PC-3 (cell line): Measurements from ENCODE around the gene FAM83D. TPM values are rescaled to one million over a fixed set of nuclear protein-coding genes. Genes with fewer than 3 reads are reported as not detected.

Source experiments
- ATAC-seq: fragments of 200-7000 bp; cut with Tn5 transposase; 2 replicates; pipeline ENCODE4 v1.9.1; 2020; ENCODE audit warnings: mild to moderate bottlenecking, moderate library complexity
- BruUV-seq: library from RNA; stranded (reverse); fragments of 400-500 nt; replicated peaks from 2 replicates; lab custom pipeline; 2021; lab: Mats Ljungman, UMichigan
- CTCF ChIA-PET: fragments of 300-600 bp; sonication (Branson Sonifier 250); formaldehyde crosslinking; loops from one replicate; lab custom pipeline; 2022; ENCODE audit warnings: antibody characterized with exemption; lab: Charles Lee
- POLR2A ChIA-PET: fragments of 300-600 bp; sonication (Branson Sonifier 250); formaldehyde crosslinking; loops from one replicate; lab custom pipeline; 2022; ENCODE audit warnings: antibody characterized with exemption; ENCODE audit not compliant: unreplicated experiment; lab: Charles Lee
- DNase-seq: peaks from one replicate; pipeline ENCODE4 v3.0.0-alpha.2; 2015
- H2AFZ ChIP-seq: fragments of 300-600 bp; sonication (generic); 2 replicates; pipeline ENCODE4 v1.6.0; 2016; ENCODE audit warnings: antibody characterized with exemption, low read length
- H3F3A ChIP-seq: fragments of 300-600 bp; sonication (generic); one replicate; pipeline ENCODE4 v1.6.0; 2017; ENCODE audit warnings: antibody characterized with exemption, low read length, control low read depth, mild to moderate bottlenecking; ENCODE audit not compliant: unreplicated experiment
- H3K27ac ChIP-seq: fragments of 300-600 bp; sonication (generic); 2 replicates; pipeline ENCODE4 v1.5.1; 2016; ENCODE audit warnings: mild to moderate bottlenecking, low read length
- H3K27me3 ChIP-seq: fragments of 300-600 bp; sonication (generic); 2 replicates; pipeline ENCODE4 v1.6.1; 2016; ENCODE audit warnings: low read length, mixed read lengths
- H3K36me3 ChIP-seq: fragments of 300-600 bp; sonication (generic); 2 replicates; pipeline ENCODE4 v1.6.1; 2016; ENCODE audit warnings: low read depth, mixed run types, low read length, mixed read lengths
- H3K4me1 ChIP-seq: fragments of 300-600 bp; sonication (generic); 2 replicates; pipeline ENCODE4 v1.5.1; 2016; ENCODE audit warnings: low read length; ENCODE audit not compliant: insufficient read depth
- H3K4me2 ChIP-seq: fragments of 300-600 bp; sonication (generic); 2 replicates; pipeline ENCODE4 v1.6.0; 2016; ENCODE audit warnings: low read length
- H3K4me3 ChIP-seq: fragments of 300-600 bp; sonication (generic); 2 replicates; pipeline ENCODE4 v1.5.1; 2016; ENCODE audit warnings: mild to moderate bottlenecking, low read length, mixed read lengths
- H3K79me2 ChIP-seq: fragments of 300-600 bp; sonication (generic); 2 replicates; pipeline ENCODE4 v1.6.1; 2017; ENCODE audit warnings: low read length, mixed read lengths
- H3K9ac ChIP-seq: fragments of 300-600 bp; sonication (generic); 2 replicates; pipeline ENCODE4 v1.6.0; 2016; ENCODE audit warnings: mild to moderate bottlenecking, low read length
- H3K9me2 ChIP-seq: fragments of 300-600 bp; sonication (generic); replicated peaks from 2 replicates; pipeline ENCODE4 v1.6.1; 2016; ENCODE audit warnings: mixed run types, low read length, mixed read lengths
- H3K9me3 ChIP-seq: fragments of 300-600 bp; sonication (generic); 2 replicates; pipeline ENCODE4 v1.6.1; 2016; ENCODE audit warnings: low read length, mixed read lengths
- H4K20me1 ChIP-seq: fragments of 300-600 bp; sonication (generic); 2 replicates; pipeline ENCODE4 v1.6.1; 2016; ENCODE audit warnings: low read length, mixed read lengths
- CTCF ChIP-seq: fragments of 300-600 bp; sonication (generic); conservative IDR thresholded peaks from 2 replicates; pipeline ENCODE4 v1.5.1; 2017; ENCODE audit warnings: antibody characterized with exemption, low read depth, mild to moderate bottlenecking, low read length
- EZH2 ChIP-seq: fragments of 300-600 bp; sonication (generic); IDR thresholded peaks from one replicate; pipeline ENCODE4 v1.6.1; 2017; ENCODE audit warnings: antibody characterized with exemption, mild to moderate bottlenecking, low read length; ENCODE audit not compliant: unreplicated experiment
- EZH2phosphoT487 ChIP-seq: fragments of 300-600 bp; sonication (generic); IDR thresholded peaks from 2 replicates; pipeline ENCODE4 v1.6.1; 2018; ENCODE audit warnings: mild to moderate bottlenecking, antibody characterized with exemption, low read length, borderline replicate concordance
- intact Hi-C: fragments of 100-400 bp; cut with micrococcal nuclease; formaldehyde crosslinking; loops from 2 replicates; pipeline ENCODE4 v1.9.0; 2023
- total RNA-seq: library from RNA; depleted of rRNA; stranded (reverse); fragments of >200 nt; gene quantifications from 2 replicates; pipeline ENCODE4 v1.2.3, GENCODE V29; 2014

The FAM83D gene
- total RNA-seq, 1 experiment from 2014 or later, result 69.6 TPM

GRCh38 chr20:38950254-38950653, 24.0 kb downstream of the FAM83D start:
- ATAC-seq, result no peak
- DNase-seq, result no peak
- no TSS peak for BruUV-seq
- peaks cover 11% of the 10 kb centered on the region for H4K20me1 ChIP-seq
- H3K27me3 ChIP-seq, result no peaks in the 10 kb centered on the region
- H3K27ac ChIP-seq, result no peak overlapping the region
- H3F3A ChIP-seq, result no peaks in the 10 kb centered on the region
- no peaks in the 10 kb centered on the region for H3K9me3 ChIP-seq
- H3K4me2 ChIP-seq, result no peak overlapping the region
- POLR2A ChIA-PET, result no interaction called here
- intact Hi-C loops, result no loop called here
- H3K9me2 ChIP-seq, result no peaks in the 10 kb centered on the region
- CTCF ChIA-PET, result no interaction called here
- H3K36me3 ChIP-seq, result peaks cover 66% of the 10 kb centered on the region
- no peak overlapping the region for H3K4me3 ChIP-seq
- H3K4me1 ChIP-seq, result no peaks in the 10 kb centered on the region
- no peak for TF ChIP-seq CTCF
- TF ChIP-seq EZH2phosphoT487, result no peak
- TF ChIP-seq EZH2, result no peak
- no peak overlapping the region for H2AFZ ChIP-seq
- no peak overlapping the region for H3K9ac ChIP-seq
- H3K79me2 ChIP-seq, result peaks cover 25% of the 10 kb centered on the region

DNA sequence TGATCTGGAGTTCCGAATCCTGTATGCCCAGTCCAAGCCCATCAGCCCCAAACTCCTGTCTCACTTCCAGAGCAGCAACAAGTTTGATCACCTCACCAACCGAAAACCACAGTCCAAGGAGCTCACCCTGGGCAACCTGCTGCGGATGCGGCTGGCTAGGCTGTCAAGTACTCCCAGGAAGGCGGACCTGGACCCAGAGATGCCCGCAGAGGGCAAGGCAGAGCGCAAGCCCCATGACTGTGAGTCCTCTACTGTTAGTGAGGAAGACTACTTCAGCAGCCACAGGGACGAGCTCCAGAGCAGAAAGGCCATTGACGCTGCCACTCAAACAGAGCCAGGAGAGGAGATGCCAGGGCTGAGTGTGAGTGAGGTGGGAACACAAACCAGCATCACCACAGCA, 25.4 kb downstream of the FAM83D start:
- no peak overlapping the region for H3K9ac ChIP-seq
- H3K27ac ChIP-seq, result no peak overlapping the region
- no peak overlapping the region for H2AFZ ChIP-seq
- H3K27me3 ChIP-seq, result no peaks in the 10 kb centered on the region
- DNase-seq (no peak), ATAC-seq (no peak)
- peaks cover 7% of the 10 kb centered on the region for H4K20me1 ChIP-seq
- H3F3A ChIP-seq, result no peaks in the 10 kb centered on the region
- ChIA-PET CTCF (no interaction called here), POLR2A (no interaction called here)
- H3K9me2 ChIP-seq, result no peaks in the 10 kb centered on the region
- H3K9me3 ChIP-seq, result no peaks in the 10 kb centered on the region
- peaks cover 62% of the 10 kb centered on the region for H3K36me3 ChIP-seq
- no peaks in the 10 kb centered on the region for H3K4me1 ChIP-seq
- H3K4me3 ChIP-seq, result no peak overlapping the region
- H3K79me2 ChIP-seq, result peaks cover 20% of the 10 kb centered on the region
- H3K4me2 ChIP-seq, result no peak overlapping the region
- TF ChIP-seq EZH2 (no peak), EZH2phosphoT487 (no peak), CTCF (no peak)
- no TSS peak for BruUV-seq
- intact Hi-C loops, result no loop called here

- TF ChIP-seq EZH2 (no peak), EZH2phosphoT487 (no peak), CTCF (no peak)
- Histone ChIP-seq H3K4me3 (no peak overlapping the region), H4K20me1 (peaks cover 2% of the 10 kb centered on the region), H3F3A (no peaks in the 10 kb centered on the region), H2AFZ (no peak overlapping the region), H3K4me2 (no peak overlapping the region), H3K27ac (no peak overlapping the region), H3K9me2 (no peaks in the 10 kb centered on the region), H3K27me3 (no peaks in the 10 kb centered on the region), H3K4me1 (no peaks in the 10 kb centered on the region), H3K79me2 (peaks cover 14% of the 10 kb centered on the region), H3K9ac (no peak overlapping the region), H3K36me3 (peaks cover 56% of the 10 kb centered on the region), H3K9me3 (no peaks in the 10 kb centered on the region)
- intact Hi-C loops, result no loop called here
- BruUV-seq, result no TSS peak
- ATAC-seq (no peak), DNase-seq (no peak)
- ChIA-PET POLR2A (no interaction called here), CTCF (no interaction called here)
Measured at GRCh38 chr20:38952153-38952552, 25.9 kb downstream of the FAM83D start.
